ENCODE measurements around the gene PTPN1.
A peak's percentile ranks its signal among the peaks of the same experiment; 100 is the strongest.
"Not testable (repeated sequence)": the region's sequence is repeated elsewhere in the genome, so short reads cannot be mapped to it uniquely, and the experiment has no call there.

The PTPN1 gene

GRCh38 chr20:50559856-50560638 is 49.9 kb downstream of the PTPN1 start:
- DNase-seq, result no peak

- no peak for DNase-seq
These were observed 50.7 kb downstream of the PTPN1 start for GRCh38 chr20:50560867-50561266.

GRCh38 chr20:50561379-50562078 is 51.3 kb downstream of the PTPN1 start:
- peak; percentile 56 to 79 for DNase-seq

- DNase-seq, result no peak
These were observed 52.1 kb downstream of the PTPN1 start for GRCh38 chr20:50562262-50562701.

- DNase-seq, result no peak
These were observed 53.2 kb downstream of the PTPN1 start for GRCh38 chr20:50563133-50563944.

- DNase-seq, result no peak
These were observed 55.2 kb downstream of the PTPN1 start for GRCh38 chr20:50565383-50565782.

- no peak for DNase-seq
These were observed 55.7 kb downstream of the PTPN1 start for GRCh38 chr20:50565871-50566270.

- DNase-seq, result no peak
These were observed 57.8 kb downstream of the PTPN1 start for GRCh38 chr20:50567860-50568548.

- DNase-seq, result no peak
These were observed 58.4 kb downstream of the PTPN1 start for GRCh38 chr20:50568549-50568942.

- DNase-seq, result not testable (repeated sequence)
These were observed 59.3 kb downstream of the PTPN1 start for GRCh38 chr20:50569487-50569863.

- no peak for DNase-seq
These were observed 60.0 kb downstream of the PTPN1 start for GRCh38 chr20:50569864-50570836.

- DNase-seq, result no peak
These were observed 61.3 kb downstream of the PTPN1 start for GRCh38 chr20:50571466-50571865.

GRCh38 chr20:50572938-50573777 is 63.0 kb downstream of the PTPN1 start:
- DNase-seq, result no peak

GRCh38 chr20:50574108-50574507 is 63.9 kb downstream of the PTPN1 start:
- DNase-seq, result no peak

- DNase-seq, result no peak
These were observed 64.4 kb downstream of the PTPN1 start for GRCh38 chr20:50574586-50574985.

GRCh38 chr20:50575865-50576720 is 65.9 kb downstream of the PTPN1 start:
- DNase-seq, result peak; percentile 63 to 68

- DNase-seq, result no peak
These were observed 67.2 kb downstream of the PTPN1 start for GRCh38 chr20:50577175-50578018.

- DNase-seq, result no peak
These were observed 68.0 kb downstream of the PTPN1 start for GRCh38 chr20:50578061-50578777.
